ENCODE results near the gene DEDD.

- TF ChIP-seq CTCF (IDR thresholded peaks at IDR 0.05) (no peak), POLR2A (IDR thresholded peaks at IDR 0.05) (no peak)
Measured at GRCh38 chr1:161073474-161074121, 58.9 kb downstream of the DEDD start.
